HG03571 (cell line): Measurements from ENCODE around the gene OMA1.
"Not testable (repeated sequence)": the region's sequence is repeated elsewhere in the genome, so short reads cannot be mapped to it uniquely, and the experiment has no call there.

Experiments used
- ATAC-seq: cut with Tn5 transposase; IDR thresholded peaks from one replicate; pipeline ENCODE4 v1.9.1; 2021; ENCODE audit not compliant: unreplicated experiment

OMA1 gene

DNA sequence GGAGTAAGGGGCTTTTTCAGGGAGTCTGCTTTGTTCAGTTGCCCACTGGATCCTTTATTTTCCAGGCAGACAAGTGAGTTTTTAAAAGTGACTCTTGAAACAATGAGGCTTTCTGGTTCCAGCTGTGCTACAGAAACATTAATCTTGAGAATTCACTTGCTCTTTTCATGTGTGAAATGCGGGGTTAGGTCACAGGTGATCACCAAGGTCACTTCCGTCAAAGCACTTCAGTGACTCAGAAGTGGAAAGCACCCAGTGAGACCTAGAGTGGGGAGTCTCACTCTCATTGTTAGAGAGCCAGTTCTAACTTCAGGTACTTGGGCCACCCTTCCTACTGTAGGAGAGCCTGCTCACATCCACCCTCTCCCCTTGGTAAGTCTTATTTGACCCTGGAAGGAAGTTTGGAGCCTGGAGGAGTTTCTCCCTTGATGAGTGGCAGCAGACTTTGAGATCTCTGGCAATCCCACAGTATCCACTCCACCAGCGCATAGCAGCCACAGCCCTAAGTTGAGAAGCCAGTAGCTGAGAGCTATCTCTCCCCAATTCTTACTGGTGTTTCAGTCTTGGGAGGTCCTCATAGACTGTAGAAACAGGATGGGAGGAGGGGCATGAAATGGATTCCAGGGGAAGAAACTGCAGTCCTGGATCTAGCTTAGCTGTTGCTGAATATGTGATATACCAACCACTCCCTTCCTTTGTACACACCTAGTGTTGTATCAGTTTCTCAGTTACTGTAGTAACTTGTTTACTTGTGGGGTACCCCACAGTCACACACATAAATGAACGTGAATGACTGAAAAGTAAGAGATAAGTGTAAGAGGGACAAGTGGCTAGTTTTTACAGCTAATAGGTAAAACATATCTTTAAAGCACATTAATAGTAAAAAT is 27.4 kb upstream of the OMA1 start:
- ATAC-seq = peak; percentile 96

DNA sequence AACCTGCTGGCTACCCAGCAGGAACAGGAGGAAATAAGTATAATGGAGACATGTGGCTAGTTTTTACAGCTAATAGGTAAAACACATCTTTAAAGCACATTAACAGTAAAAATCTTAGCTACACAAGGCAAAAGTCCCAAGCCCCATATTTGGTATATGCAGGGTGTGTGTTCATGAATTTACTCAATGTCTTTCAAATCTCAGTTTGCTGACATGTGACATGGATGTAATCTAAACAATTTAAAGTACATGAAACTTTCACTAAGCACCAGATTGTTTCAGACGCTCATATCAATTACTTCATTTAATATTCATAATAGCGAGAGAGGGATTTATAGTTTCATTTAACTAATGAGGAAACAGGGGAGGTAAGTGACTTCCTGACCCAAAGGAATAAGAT is 26.6 kb upstream of the OMA1 start:
- ATAC-seq = no peak

DNA sequence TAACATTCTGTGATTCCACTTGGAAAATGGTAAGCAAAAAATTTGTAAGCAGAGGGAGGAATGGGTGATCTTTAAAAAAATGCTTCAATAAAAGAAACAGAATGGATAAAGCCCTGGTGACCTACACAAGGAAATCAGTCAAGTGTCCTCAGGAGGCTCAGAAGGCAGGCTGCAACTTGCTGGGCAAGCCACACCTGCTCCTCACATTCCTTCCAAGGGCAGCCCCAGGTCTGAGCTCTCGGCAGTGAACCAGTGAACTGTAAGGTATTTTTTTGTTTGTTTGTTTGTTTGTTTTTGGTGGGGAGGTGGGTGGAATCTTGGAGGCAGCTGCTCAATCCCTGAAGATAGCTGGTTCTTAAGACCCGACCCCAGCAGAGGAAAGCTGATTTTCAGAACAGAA is 26.2 kb upstream of the OMA1 start:
- no peak for ATAC-seq

- ATAC-seq = no peak
Observed at GRCh38 chr1:58571616-58572015, 25.1 kb upstream of the OMA1 start.

DNA sequence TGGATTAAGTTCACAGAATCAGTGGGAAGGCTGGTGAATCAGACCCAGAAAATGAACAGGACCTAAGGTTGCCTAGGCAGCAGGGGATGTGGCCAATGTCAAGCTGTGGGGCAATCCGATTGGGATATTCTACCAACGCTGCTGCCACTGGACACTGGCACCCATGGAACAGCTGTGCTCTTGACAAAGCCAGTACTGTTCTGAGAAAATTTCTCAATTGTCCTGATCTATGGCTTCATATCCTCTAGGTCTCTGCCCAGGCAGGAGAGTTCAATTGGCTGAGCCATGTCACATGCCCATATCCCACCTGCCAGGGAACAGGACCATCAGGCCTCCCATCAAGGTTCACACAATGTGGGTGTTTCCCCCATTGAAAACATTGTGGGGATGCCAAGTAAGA is 24.3 kb upstream of the OMA1 start:
- no peak for ATAC-seq

GRCh38 chr1:58570094-58570493 is 23.6 kb upstream of the OMA1 start:
- no peak for ATAC-seq

DNA sequence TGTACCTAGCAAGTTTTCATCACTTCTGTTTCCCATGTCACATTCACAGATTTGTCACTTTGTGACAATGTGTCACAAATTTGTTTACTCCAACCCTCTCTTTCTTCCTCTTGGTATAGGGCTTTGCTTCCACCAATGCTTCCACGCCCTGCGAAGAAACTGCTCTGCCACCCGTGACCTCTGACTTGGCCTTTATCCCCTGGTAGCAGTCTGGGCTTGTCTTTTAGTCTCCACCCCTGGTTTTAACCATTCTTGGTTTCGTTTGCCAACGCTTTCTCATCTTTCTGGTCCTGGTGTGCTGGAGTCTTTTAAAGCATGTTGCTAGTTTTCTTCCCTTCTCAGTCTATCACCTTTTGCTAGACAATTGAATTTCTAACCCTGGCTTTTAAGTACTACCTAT is 22.4 kb upstream of the OMA1 start:
- ATAC-seq = no peak

DNA sequence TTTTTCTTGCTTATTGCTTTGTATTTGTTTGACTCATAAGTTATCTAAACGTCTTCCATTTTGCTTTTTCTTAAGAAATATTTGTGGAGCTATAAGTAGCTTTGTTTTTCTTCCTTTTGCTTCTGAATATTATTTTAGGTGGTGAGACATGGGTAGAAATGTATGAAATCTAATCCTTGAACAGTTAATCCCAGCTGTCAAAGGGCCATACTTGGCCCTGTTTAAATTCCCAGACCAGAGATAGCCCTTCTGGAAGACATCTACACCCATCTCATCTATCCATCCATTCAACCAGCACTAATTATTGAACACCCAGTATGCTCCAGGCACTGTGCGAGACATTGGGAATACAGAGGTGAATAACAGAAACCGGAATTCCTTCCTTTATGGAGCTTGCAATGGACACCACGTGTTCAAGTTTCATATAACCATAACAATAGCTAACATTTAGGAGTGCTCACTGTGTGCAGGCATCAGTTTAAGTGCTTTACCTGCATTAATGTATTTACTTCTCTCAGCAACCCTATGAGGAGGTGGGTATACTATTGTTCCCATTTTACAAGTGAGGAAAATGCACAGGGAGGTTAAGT is 21.8 kb upstream of the OMA1 start:
- no peak for ATAC-seq

- ATAC-seq = no peak
Observed at GRCh38 chr1:58566339-58566738, 19.8 kb upstream of the OMA1 start.

GRCh38 chr1:58563715-58564114 is 17.2 kb upstream of the OMA1 start:
- not testable (repeated sequence) for ATAC-seq

DNA sequence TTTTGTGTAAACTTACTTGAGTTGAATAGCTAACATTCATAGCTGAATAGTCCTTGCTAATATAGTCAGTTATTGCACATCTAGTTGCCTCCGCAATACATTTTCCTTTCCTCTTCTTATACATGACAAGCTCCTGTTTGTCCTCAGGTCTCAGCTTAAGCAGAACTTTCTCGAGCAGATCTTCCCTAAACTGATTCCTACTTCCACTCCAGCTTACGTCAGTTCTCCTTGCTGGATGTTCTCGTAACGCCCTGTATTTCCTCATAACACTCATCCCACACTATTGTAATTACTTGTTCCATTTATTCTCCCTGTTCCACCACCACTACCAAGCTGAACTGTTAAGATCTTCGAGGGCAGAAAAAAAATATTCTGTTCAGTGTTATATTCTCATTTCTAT is 15.1 kb upstream of the OMA1 start:
- no peak for ATAC-seq

GRCh38 chr1:58555393-58555792 is 8.9 kb upstream of the OMA1 start:
- no peak for ATAC-seq

DNA sequence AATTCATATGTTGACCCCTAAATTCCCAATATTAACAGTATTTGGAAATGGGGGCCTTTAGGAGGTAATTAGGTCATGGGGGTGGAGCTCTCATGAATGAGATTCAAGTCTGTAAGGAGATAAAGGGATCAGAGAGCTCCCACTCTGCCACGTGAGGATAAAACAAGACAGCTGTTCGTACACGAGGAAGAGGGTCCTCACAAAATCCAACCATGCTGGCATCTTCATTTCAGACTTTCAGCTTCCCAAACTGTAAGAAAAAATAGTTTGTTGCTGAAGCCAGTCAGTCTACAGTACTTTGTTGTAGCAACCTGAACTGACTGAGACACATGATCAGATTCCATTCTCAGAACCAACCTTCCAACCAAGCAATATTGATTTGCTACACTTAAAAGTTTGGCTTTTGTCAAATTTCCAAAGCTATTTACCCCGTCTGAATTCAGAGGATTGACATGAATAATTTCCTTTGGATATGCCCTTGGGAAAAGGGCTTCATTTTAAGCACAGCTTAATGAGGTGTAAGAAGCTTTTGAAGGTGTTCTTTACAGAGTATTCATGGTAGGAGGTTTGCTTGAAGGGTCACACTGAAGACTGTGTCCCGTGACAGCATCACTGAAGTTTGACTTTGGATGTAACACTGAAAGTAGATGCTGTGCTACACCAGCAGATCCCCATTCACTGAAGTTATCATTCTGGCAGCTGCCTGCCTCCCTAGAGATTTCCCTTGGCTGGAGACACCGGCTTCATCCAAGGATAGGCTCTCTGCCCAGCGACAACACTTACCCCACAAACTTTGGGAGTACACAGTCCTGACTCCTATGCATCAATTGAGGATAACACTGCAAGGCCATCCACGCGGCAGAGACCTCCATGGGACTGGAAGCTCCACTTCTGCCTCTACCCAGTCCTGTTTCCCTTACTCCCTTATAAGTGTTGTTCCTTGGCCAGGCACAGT is 4.9 kb upstream of the OMA1 start:
- ATAC-seq = no peak

DNA sequence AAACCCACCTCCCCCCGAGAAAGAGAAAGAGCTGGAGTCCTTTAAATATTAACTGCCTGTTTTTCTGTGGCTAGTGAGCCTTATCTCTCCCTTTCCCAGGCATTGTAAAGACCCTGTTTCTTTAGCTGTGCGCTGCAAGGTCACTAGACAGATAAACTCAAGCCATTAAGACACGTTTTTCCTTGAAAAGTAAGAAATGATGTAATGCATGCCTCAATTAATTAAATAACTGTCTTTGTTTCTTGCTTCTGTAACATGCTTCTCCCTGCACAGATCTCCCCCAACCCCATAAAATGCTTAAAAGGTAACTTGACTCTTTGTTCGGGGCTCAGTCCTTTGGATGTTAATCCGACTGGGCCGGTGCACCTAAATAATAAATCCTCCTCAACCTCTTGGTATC is 2.8 kb upstream of the OMA1 start:
- not testable (repeated sequence) for ATAC-seq

GRCh38 chr1:58548371-58548770 is 1.8 kb upstream of the OMA1 start:
- ATAC-seq = no peak

DNA sequence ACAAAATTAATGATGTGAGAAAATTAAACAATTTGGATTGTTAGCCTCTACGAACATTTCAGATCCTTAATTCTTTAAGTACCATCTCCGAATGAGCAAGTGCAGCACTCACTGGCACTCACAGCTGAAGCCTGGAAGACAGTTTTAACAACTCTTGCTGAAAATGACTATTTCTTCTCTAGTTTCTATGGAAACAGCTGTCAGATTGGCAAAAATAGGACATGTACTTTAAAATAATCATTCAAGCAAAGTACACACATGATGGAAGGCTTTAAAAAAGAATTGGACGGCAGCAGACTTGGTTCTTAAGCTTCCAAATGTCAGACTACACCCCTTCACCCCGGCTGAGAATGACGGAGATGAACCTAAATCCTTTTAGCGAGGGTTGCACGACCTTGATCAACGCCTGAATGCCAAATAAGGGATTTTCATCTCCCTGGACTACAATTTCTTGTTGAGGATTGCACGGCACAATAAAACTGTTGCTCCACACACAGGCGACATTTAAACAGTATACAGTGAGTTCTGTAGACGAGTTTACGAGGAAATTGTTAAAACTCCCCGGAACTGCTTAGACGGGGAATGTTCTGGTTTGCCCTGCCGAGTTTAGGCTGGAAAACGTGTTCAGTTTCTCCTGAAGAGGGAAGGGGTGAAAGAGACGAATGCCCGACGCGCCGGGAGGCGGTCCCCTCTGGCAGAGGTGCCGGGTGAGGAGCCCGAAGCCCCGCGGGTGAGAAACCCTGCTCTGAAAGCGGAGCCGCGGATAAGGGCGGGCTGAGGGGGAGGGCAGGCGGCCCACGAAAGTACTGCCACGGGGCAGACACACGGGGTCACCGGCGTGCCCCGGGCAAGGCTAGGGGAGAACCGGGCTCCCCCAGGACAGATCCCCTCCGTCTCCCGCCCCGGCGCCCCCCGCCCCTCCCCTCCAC is 671 bp downstream of the OMA1 start:
- peak; percentile 41 for ATAC-seq

DNA sequence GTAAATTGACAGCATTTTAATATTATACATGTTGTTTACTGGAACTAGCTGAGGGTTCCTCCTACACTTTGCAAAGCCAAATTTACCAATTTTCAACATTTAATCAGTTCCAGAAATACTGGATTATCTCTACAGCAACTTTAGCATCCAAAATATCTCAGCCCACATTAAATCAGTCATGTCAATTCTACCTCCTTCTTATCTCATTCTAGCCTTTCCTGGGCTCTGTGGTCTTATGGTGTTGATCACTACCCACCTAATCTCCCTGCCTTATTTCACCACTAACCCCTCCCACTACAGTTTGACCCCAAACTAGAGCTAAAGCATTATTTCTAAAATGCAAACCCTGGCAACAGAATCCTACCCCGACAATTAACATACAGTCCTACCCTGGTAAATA is 3.3 kb downstream of the OMA1 start:
- no peak for ATAC-seq

DNA sequence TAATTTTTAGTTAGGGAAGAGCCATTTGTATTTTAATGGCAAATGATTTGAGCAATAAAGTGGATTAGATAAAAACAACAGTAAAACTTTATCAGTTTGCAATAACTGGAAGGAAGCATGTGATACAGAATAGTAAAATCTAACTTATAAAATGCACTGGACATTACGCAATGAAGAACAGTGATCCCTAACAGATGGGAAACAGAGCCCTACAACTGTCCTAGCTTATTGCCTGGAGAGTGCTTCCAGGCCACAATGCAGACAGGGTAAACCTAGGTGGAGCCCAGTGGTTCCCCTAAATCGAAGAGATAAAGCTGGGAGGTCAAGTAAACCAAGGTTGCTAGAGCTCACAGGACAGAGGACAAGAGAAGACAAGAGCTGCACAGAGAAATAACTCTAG is 7.0 kb downstream of the OMA1 start:
- ATAC-seq = no peak

DNA sequence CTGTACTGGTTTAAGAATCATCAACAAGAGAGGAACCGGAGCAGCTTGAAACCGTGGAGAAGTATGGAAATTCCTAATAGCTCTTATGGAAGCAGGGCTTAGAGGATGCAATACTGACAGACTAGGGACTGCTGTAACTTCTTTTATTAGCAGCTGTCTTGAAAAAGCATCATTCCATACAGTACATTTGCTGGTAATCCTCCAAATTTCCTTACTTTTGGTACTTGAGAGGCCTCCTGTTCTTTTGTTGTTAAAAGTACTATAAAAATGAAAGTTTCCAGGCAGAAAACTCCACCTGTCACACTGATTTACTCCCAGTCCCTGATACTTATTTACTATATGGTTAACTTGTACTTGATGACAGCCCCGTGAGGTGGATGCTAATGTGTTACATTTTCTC is 7.7 kb downstream of the OMA1 start:
- ATAC-seq = no peak

DNA sequence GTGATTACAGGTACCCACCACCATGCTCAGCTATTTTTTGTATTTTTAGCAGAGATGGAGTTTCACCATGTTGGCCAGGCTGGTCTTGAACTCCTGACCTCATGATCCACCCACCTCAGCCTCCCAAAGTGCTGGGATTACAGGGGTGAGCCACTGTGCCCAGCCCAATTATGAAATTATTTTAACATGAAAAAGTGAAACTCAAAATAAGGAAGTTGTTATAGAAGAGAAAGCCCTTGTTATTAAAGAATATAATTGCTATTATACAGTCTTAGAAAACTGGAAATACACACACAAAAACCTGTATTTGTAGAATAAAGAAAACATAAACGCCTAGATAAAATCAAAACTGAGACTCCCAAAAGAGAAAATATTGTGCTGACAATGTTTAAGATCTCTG is 14.7 kb downstream of the OMA1 start:
- ATAC-seq = not testable (repeated sequence)

DNA sequence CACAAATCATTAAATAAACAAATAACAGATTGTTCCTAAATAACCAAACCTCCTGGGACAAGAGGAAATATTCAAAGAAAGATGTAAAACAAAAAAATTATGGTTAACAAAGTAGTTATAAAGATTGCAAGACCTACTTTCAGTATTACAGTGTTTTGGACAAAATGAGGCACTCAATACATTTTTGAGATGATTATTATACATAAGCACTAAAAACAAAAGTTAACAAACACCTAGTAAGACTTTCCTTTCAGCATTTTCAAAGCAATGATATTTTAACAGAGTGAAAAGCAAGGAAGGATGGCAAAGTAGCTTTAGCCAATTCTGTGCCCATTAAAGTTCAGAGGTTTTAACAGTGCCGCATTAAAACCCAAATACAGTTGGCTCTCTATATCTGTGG is 17.2 kb downstream of the OMA1 start:
- ATAC-seq = no peak
